Omental fat pad (tissue), 4 donors: ENCODE measurements around the gene GSTT2. TPM values are rescaled to one million over a fixed set of nuclear protein-coding genes. Genes with fewer than 3 reads are reported as not detected.
"Not testable (repeated sequence)": the region's sequence is repeated elsewhere in the genome, so short reads cannot be mapped to it uniquely, and the experiment has no call there.

ENCODE experiments used
- ATAC-seq: fragments of 150-250 bp; one replicate; pipeline ENCODE4 v1.9.1; 2016; ENCODE audit warnings: mild to moderate bottlenecking, moderate library complexity; ENCODE audit not compliant: low FRiP score
- DNase-seq: peaks from one replicate; pipeline ENCODE4 v3.0.0-alpha.2; 2019; ENCODE audit warnings: low spot score
- total RNA-seq, 4 donors: library from RNA; depleted of rRNA; stranded (reverse); fragments of >200 nt; gene quantifications; one replicate each; pipeline ENCODE4 v1.1.0, GENCODE V29; 2016
- TF ChIP-seq, protein P1 (sequence below), 3 donors: fragments of 450-650 bp; IDR thresholded peaks; one replicate each; pipeline ENCODE4 v1.5.1; 2016 to 2017; ENCODE audit warnings: antibody characterized with exemption in 3 of 3, mild to moderate bottlenecking in 3 of 3, moderate library complexity in 2 of 3

GSTT2 gene
- total RNA-seq, 4 donors from 2014 or later = not detected

DNA sequence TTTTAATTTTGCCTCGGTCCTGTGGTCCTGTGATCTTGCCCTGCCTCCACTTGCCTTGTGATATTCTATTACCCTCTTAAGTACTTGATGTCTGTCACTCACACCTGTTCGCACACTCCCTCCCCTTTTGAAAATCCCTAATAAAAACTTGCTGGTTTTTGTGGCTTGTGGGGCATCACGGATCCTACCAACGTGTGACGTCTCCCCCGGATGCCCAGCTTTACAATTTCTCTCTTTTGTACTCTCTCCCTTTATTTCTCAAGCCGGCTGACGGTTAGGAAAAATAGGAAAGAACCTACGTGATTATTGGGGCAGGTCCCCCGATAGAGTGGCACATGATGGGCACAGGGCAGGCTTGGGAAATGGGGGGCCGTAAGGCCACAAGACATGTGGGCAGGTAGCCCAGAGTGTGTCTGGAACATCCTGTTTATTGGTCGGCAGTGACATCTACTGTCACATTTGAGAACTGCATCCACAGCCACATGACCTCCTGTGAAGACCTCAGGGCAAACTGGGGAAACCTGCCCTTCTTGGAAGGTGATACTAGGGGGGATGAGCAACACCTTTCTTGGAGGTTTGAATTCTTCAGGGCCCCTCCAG is 23.5 kb upstream of the GSTT2 start:
- DNase-seq (peak; percentile 93), ATAC-seq (peak; percentile 42)

DNA sequence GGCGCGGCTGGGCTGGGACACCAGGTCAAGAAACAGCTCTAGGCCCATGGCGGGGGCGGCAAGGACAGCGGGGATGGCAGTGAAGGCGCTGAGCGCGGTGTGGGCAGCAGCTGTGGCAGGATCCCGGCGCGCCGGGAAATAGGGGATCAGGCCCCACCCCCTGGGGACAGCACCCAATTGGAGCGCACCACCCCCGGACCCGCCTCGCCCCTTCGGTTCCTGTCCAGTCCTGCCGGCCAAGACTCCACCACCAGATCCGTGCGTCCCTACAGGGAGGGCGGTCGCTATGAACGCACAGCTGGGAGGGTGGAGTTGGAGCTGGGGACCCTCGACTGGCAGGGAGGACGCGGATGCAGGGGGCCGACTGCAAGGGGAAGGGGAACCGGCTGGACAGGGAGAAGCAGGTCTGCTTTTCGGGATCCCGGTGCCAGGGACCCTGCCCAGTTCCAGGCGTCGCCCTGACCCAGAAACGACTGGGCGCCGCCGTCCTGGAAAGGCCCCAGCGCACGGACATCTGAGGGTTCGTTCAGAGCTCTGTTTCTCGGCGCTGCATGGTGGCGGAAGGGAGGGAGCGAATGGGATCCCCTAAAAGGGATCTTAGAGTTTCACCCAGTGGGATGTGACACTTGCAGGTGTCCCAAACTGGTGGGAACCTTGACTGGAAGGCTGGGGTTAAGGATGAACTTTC is 18.7 kb upstream of the GSTT2 start, which contains the start of gene GSTT2B:
TSS of gene GSTT2B (minus strand) at position 112 of the 688 bp plus-strand sequence. CDS start at position 48, 64 bp downstream.
- not testable (repeated sequence) for DNase-seq
- ATAC-seq = peak; percentile 88

More for the DNA sequence above, 23.5 kb upstream of the GSTT2 start:
- TF ChIP-seq, protein P1, sequence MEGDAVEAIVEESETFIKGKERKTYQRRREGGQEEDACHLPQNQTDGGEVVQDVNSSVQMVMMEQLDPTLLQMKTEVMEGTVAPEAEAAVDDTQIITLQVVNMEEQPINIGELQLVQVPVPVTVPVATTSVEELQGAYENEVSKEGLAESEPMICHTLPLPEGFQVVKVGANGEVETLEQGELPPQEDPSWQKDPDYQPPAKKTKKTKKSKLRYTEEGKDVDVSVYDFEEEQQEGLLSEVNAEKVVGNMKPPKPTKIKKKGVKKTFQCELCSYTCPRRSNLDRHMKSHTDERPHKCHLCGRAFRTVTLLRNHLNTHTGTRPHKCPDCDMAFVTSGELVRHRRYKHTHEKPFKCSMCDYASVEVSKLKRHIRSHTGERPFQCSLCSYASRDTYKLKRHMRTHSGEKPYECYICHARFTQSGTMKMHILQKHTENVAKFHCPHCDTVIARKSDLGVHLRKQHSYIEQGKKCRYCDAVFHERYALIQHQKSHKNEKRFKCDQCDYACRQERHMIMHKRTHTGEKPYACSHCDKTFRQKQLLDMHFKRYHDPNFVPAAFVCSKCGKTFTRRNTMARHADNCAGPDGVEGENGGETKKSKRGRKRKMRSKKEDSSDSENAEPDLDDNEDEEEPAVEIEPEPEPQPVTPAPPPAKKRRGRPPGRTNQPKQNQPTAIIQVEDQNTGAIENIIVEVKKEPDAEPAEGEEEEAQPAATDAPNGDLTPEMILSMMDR (IDR thresholded peaks at IDR 0.05) = peak in 1 of 3 donors; percentile 65

DNA sequence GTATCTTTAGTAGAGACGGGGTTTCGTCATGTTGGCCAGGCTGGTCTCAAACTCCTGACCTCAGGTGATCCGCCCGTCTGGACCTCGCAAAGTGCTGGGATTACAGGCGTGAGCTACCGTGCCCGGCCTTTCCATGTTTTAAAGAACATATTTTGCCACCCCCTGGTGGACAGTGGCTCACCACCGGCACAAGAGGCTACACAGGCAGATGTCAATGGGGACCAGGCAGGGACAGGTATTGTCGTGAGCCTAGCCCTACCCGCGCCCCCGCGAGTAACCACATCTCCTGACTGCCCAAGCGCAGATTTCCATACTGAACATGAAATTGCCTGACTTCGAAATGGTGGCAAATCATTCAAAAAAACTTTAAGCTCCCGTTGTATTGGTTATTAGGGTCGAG is 13.8 kb upstream of the GSTT2 start:
- not testable (repeated sequence) for DNase-seq, ATAC-seq

DNA sequence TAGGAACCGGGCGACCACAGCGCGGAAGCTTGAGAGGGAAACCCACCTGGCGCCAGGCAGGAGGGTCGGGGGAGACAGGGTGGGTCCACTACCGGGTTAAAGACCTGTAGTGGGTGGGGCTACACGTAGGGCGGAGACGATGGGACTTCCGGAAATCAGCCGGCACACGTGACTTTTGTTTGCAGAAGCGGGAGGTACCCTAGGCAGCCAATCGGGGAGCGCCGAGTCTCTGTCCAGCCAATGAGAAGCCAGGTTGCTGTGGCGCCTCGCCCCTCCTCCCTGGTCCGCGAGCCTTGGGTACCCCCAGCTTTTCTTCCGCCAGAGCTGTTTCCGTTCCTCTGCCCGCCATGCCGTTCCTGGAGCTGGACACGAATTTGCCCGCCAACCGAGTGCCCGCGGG is 13.4 kb upstream of the GSTT2 start, which contains the start of gene DDTL:
TSS of gene DDTL (plus strand) at position 321 of the 400 bp plus-strand sequence. CDS start at position 348, 27 bp downstream.
- peak; percentile 97 for ATAC-seq
- DNase-seq = not testable (repeated sequence)

DNA sequence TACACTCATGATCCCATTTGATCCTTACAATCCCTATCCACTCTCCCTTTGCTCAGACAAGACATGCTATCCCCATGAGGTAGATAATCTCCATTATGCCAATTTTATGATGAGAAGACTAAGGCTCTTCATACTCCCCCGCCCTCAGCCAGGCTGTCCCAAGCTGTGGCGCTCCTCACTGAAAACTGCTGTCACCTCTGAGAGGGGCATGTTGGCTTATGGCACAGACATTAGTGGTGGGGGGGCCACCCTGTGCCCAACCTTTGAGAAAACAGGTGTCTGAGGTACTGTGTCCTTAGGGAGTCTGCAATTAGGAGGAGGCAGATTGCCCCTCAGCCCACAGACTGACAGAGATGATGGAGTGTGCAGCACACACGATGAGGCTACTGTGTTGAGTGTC is 10.9 kb upstream of the GSTT2 start:
- DNase-seq (no peak), ATAC-seq (no peak)
- TF ChIP-seq, protein P1 (IDR thresholded peaks at IDR 0.05) = no peak

DNA sequence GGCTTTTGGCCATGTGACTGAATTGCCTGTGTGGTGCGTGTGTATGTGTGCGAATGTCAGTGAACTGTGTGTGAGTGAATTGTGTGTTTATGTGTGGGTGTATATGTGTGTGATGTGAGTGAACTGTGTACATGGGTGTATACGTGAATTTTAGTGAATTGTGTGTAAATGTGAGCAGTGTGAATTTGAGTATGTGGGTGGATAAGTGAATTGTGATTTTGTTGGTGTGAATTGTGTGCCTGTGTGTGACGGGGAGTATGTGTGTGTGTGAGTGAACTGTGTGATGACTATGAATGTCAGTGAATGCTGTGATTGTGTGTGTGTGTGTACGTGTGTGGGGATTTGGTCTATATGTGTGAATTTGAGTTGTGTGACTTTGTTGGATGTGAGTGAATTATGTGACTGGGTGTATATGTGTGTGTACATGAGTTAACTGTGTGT is 9.7 kb upstream of the GSTT2 start:
- ATAC-seq (no peak), DNase-seq (no peak)
- TF ChIP-seq, protein P1 (IDR thresholded peaks at IDR 0.05) = no peak

DNA sequence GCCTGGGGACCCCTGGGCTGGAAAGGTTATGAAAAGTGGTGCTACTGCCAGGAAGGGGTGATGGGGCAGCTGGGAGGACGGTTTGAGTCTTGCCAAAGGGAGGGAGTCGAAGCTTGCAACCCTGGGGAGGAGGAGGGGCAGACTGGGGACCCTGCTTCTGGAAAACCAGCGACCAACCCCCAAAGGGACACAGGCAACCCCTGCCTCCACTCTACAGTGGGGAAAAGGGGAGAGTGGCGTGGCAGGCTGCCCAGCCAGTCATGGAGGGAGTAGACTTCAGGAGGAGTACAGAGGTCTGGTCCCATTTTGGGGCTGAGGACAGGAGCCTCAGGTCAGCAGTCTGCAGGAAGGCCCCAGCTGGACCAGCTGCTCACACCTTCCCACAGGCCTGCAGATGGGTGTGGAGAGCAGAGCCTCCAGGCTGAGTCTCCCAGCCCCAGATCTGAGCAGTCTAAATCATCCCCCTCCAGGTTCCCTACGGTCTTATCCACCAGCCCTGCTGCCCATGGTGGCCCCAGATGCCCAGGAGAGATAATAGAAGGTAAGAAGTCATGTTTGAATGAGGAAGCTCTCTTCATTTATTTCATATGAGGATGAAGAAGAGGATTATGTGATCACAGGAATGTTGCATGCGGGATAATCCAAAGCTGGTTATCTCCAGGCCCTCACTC is 9.0 kb upstream of the GSTT2 start:
- ATAC-seq = no peak
- TF ChIP-seq, protein P1 (IDR thresholded peaks at IDR 0.05) = no peak
- no peak for DNase-seq

DNA sequence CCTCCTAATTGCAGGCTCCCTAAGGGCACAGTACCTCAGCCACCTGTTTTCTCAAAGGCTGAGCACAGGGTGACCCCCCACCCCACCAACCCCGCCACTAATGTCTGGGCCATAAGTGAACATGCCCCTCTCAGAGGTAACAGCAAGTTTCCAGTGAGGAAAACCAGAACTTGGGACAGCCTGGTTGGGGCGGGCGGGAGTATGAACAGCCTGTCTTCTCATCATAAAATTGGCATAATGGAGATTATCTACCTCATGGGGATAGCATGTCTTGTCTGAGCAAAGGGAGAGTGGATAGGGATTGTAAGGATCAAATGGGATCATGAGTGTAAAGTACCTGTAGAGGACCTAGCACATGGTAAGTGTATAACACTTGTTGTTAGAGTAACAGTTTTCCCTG is 8.0 kb upstream of the GSTT2 start:
- DNase-seq, ATAC-seq: not testable (repeated sequence)

DNA sequence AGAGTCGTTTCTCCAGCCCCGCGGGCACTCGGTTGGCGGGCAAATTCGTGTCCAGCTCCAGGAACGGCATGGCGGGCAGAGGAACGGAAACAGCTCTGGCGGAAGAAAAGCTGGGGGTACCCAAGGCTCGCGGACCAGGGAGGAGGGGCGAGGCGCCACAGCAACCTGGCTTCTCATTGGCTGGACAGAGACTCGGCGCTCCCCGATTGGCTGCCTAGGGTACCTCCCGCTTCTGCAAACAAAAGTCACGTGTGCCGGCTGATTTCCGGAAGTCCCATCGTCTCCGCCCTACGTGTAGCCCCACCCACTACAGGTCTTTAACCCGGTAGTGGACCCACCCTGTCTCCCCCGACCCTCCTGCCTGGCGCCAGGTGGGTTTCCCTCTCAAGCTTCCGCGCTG is 5.6 kb upstream of the GSTT2 start, which contains the start of gene DDT:
TSS of gene DDT (minus strand) at position 97 of the 400 bp plus-strand sequence. CDS start at position 70, 27 bp downstream.
- not testable (repeated sequence) for DNase-seq
- peak; percentile 97 for ATAC-seq

DNA sequence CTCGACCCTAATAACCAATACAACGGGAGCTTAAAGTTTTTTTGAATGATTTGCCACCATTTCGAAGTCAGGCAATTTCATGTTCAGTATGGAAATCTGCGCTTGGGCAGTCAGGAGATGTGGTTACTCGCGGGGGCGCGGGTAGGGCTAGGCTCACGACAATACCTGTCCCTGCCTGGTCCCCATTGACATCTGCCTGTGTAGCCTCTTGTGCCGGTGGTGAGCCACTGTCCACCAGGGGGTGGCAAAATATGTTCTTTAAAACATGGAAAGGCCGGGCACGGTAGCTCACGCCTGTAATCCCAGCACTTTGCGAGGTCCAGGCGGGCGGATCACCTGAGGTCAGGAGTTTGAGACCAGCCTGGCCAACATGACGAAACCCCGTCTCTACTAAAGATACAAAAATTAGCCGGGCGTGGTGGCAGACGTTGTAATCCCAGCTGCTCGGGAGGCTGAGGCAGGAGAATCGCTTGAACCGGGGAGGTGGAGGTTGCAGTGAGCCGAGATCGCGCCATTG is 5.0 kb upstream of the GSTT2 start:
- not testable (repeated sequence) for DNase-seq
- peak; percentile 16 for ATAC-seq

DNA sequence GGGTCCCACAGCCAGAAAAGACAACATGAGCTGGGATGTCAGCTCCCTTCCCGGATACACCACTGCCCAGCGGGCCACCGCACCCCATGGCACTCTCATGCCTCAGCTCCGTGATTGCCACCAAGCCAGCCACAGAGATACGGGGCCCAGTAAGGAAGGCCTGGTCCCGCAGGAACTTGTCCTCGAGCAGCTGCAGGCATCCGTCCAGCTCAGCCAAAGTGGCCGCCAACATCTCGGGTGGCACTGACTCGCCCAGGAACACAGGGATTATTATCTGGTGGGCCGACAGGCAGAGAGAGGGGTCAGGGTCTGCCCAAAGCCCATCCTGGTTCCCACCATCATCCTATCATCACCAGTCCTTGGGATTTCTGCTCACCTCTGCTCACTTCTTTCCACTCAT is 2.6 kb upstream of the GSTT2 start:
- ATAC-seq, DNase-seq: not testable (repeated sequence)

DNA sequence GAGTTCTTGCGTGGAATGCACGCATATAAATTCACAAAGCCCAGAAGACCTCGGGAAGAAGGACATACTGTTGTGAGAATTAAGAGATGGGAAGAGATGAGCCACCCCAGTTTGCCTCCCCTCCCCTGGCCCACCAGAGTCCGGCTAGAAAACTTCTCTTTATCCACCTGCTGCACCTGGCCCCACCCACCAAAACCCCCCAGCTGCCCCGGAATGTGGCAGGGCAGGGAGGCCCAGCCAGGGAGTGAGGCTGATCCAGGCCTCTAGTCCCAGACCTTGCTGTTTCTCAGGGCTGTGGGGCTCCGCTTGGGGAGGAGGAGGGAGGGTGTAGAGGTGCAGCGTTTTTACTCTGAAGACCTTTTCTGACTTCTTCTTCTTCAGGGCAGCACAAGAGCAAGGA is 633 bp downstream of the GSTT2 start:
- ATAC-seq = not testable (repeated sequence)

More for the DNA sequence above, 633 bp downstream of the GSTT2 start:
- DNase-seq = not testable (repeated sequence)
